Effector memory CD4-positive, alpha-beta T cell (primary cell): ENCODE data around the gene HLA-B.
A peak's percentile ranks its signal among the peaks of the same experiment; 100 is the strongest.

ENCODE experiments used
- DNase-seq, 3 donors: peaks; one replicate each; pipeline ENCODE4 v3.0.0-alpha.2; 2020
- H3K27ac ChIP-seq: 2 replicates; pipeline ENCODE4 v1.7.0; 2013; ENCODE audit warnings: mild to moderate bottlenecking, low read length, moderate library complexity; ENCODE audit not compliant: insufficient read depth, poor library complexity, severe bottlenecking
- H3K27me3 ChIP-seq: replicated peaks from 2 replicates; pipeline ENCODE4 v1.7.0; 2013; ENCODE audit warnings: mild to moderate bottlenecking, low read length; ENCODE audit not compliant: insufficient read depth, control insufficient read depth, poor library complexity, severe bottlenecking
- H3K36me3 ChIP-seq: 2 replicates; pipeline ENCODE4 v1.7.0; 2013; ENCODE audit warnings: mild to moderate bottlenecking, low read length, moderate library complexity; ENCODE audit not compliant: control insufficient read depth, insufficient read depth
- H3K4me1 ChIP-seq: 2 replicates; pipeline ENCODE4 v1.7.0; 2013; ENCODE audit warnings: low read length, mild to moderate bottlenecking; ENCODE audit not compliant: control insufficient read depth, insufficient read depth, poor library complexity, severe bottlenecking
- H3K4me3 ChIP-seq: 2 replicates; pipeline ENCODE4 v1.7.0; 2013; ENCODE audit warnings: low read length, low read depth, mild to moderate bottlenecking; ENCODE audit not compliant: insufficient read depth, poor library complexity, severe bottlenecking
- H3K9me3 ChIP-seq: 2 replicates; pipeline ENCODE4 v1.7.0; 2013; ENCODE audit warnings: mild to moderate bottlenecking, low read length, moderate library complexity; ENCODE audit not compliant: control insufficient read depth

HLA-B gene

GRCh38 chr6:31308845-31309175 lies 48.2 kb downstream of the HLA-B start:
- H3K4me3 ChIP-seq: peak overlapping the region; percentile 68

DNA sequence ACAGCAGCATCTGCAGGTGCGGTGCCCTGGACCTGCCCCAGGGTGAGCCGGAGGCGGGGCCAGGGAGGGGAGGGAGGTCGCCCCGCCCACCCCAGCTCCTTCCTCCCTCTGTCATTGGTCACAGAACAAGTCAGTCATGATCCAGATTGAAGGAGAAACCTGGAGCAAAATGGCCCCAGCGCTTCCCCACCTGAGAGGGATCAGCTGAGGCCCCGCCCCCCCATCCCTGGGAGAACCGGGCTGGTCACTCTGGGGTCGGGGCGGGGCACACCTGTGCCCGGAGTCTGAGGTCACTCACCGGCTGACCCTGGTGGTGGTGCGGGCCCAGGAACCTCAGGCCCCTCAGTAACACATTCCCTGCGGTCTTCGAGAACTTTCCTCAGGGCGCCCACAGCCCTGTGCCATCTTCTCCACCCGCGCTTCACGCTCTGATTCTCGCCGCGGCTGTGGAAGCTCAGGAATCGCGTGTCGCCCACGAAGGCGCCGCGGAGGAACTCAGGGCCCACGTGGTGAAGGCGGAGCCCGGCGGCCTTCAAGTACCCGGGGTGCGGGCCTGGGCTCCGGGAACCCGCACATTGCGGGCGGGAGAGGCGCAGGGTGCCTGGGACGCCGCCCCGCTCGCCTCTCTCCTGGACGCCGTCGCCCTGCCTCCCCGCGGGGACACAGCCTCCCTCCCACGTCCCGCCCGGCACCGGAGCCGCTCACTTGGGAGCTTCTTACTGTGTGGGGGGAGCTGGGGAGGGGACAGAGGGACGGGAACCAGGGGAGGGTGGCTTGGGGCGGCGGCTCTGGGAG lies 48.7 kb downstream of the HLA-B start:
- Histone ChIP-seq H3K4me3 (peak overlapping the region; percentile 68), H3K9me3 (no peaks in the 10 kb centered on the region), H3K4me1 (peaks cover 4% of the 10 kb centered on the region), H3K27ac (no peak overlapping the region), H3K27me3 (no peaks in the 10 kb centered on the region), H3K36me3 (no peaks in the 10 kb centered on the region)
- peak; percentile 31 to 67 (median 63) for DNase-seq

More at GRCh38 chr6:31308845-31309175, 48.2 kb downstream of the HLA-B start:
- Histone ChIP-seq H3K4me1 (peaks cover 4% of the 10 kb centered on the region), H3K36me3 (no peaks in the 10 kb centered on the region), H3K9me3 (no peaks in the 10 kb centered on the region), H3K27me3 (no peaks in the 10 kb centered on the region), H3K27ac (no peak overlapping the region)
- no peak for DNase-seq

DNA sequence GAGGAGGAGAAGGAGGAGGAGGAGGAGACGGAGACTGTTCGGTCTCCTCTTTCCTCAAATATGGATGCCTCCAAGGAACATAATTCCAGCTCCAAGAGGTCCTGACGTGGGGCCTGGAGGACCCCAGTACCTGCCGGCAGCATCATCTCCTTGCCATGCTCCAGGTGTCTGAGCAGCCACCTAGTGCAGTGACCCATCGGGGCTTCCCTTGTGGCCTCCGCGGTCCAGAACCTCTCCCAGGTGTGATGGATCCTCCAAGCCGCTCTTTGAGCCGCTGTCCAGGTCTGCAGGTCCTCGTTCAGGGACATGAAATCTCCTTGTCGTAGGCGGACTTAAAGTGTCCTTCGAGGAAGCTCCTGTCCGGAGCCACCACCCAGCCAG lies 49.3 kb downstream of the HLA-B start:
- no peaks in the 10 kb centered on the region for H3K27me3 ChIP-seq
- H3K9me3 ChIP-seq: no peaks in the 10 kb centered on the region
- DNase-seq: no peak
- no peaks in the 10 kb centered on the region for H3K36me3 ChIP-seq
- peaks cover 4% of the 10 kb centered on the region for H3K4me1 ChIP-seq
- H3K27ac ChIP-seq: no peak overlapping the region
- peak overlapping the region; percentile 68 for H3K4me3 ChIP-seq

DNA sequence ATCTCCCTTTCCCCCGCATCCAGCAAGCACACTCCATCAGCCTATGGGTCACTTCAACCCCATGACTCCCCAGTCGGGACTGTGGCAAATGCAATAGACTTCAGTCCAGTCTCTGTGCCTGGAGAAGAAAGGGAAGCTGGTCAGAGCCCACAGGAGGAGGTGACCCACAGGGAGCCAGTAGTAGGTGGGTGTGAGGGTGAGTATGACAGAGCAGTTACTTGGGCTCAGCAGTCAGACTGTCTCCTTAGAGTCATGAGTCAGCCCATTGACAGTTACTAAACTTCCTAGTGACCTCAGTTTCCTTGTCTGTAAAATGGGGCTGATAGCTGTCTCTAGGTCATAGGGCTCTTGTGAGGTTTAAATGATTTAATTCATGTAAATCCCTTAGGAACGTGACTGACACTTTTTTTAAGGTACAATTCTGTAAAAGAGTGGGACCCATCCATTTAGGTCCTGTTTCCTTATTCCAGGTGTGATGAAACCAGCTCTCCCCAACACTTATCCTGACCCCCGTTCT lies 51.2 kb downstream of the HLA-B start:
- no peaks in the 10 kb centered on the region for H3K36me3 ChIP-seq
- H3K27me3 ChIP-seq: no peaks in the 10 kb centered on the region
- H3K4me1 ChIP-seq: peaks cover 4% of the 10 kb centered on the region
- H3K9me3 ChIP-seq: no peaks in the 10 kb centered on the region
- DNase-seq: no peak
- H3K27ac ChIP-seq: no peak overlapping the region
- H3K4me3 ChIP-seq: no peak overlapping the region

DNA sequence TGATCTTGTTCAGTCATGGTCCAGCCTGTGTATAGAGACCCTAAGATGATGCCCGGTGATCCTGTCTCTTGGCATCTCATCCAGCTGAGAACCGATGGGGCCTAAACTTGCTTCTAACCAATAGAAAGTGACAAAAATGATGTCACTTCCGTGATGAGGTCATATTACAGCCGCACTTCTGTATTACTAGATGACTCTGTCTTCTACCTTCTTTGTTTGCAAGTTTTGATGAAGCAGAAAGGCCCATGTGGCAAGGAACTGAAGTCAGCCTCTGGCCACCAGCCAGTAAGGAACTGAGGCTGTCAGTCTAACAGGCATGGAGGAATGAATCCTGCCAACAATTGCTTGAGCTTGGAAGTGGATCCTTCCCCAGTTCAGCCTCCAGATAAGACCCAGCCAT lies 52.3 kb downstream of the HLA-B start:
- Histone ChIP-seq H3K4me1 (peaks cover 4% of the 10 kb centered on the region), H3K4me3 (no peak overlapping the region), H3K27ac (no peak overlapping the region), H3K36me3 (no peaks in the 10 kb centered on the region), H3K9me3 (no peaks in the 10 kb centered on the region), H3K27me3 (no peaks in the 10 kb centered on the region)
- DNase-seq: no peak
